H1 (cell line): ENCODE measurements around the gene CD300LF. TPM values are rescaled to one million over a fixed set of nuclear protein-coding genes. Genes with fewer than 3 reads are reported as not detected.

ENCODE experiments used
- CTCF ChIA-PET: fragments of 300-600 bp; sonication (Branson Sonifier 250); formaldehyde crosslinking; loops from one replicate; lab custom pipeline; 2021; ENCODE audit not compliant: partially characterized antibody; lab: Charles Lee
- POLR2A ChIA-PET: fragments of 300-600 bp; sonication (Branson Sonifier 250); formaldehyde crosslinking; loops from one replicate; lab custom pipeline; 2021; ENCODE audit warnings: inconsistent platforms; ENCODE audit not compliant: partially characterized antibody; lab: Charles Lee
- DNase-seq, 2 experiments: peaks; one replicate each; pipeline versions ENCODE4 v3.0.0 to v3.0.0-alpha.2; 2010 to 2022; ENCODE audit warnings: low spot score in 2 of 2, low read depth in 1 of 2, mixed read lengths in 1 of 2
- FAIRE-seq: peaks from 2 replicates; lab custom pipeline; 2011; peaks lifted over from hg19 to GRCh38; lab: Jason Lieb, UNC
- H2AFZ ChIP-seq: 2 replicates; pipeline ENCODE4 v1.8.1; 2012; ENCODE audit warnings: low read length, inconsistent platforms
- H2AK5ac ChIP-seq: 2 replicates; pipeline ENCODE4 v1.6.1; 2013; ENCODE audit warnings: low read depth, low read length
- H2BK120ac ChIP-seq: replicated peaks from 2 replicates; pipeline ENCODE3; 2013; ENCODE audit warnings: low read depth, low read length, inconsistent platforms
- H2BK12ac ChIP-seq: 2 replicates; pipeline ENCODE4 v1.6.1; 2013; ENCODE audit warnings: low read depth, low read length
- H2BK15ac ChIP-seq: 2 replicates; pipeline ENCODE4 v1.6.1; 2013; ENCODE audit warnings: low read length
- H2BK20ac ChIP-seq: 2 replicates; pipeline ENCODE4 v1.6.1; 2013; ENCODE audit warnings: low read length
- H2BK5ac ChIP-seq: 2 replicates; pipeline ENCODE4 v1.6.1; 2013; ENCODE audit warnings: low read depth, low read length
- H3K14ac ChIP-seq: 2 replicates; pipeline ENCODE4 v1.6.1; 2013; ENCODE audit warnings: inconsistent platforms; ENCODE audit not compliant: insufficient read length
- H3K18ac ChIP-seq: 2 replicates; pipeline ENCODE4 v1.6.1; 2013; ENCODE audit warnings: low read length; ENCODE audit errors: extremely low read depth
- H3K23ac ChIP-seq: 2 replicates; pipeline ENCODE4 v1.6.1; 2013; ENCODE audit warnings: inconsistent platforms; ENCODE audit not compliant: insufficient read length
- H3K23me2 ChIP-seq: 2 replicates; pipeline ENCODE4 v1.6.1; 2013; ENCODE audit warnings: low read depth, low read length
- H3K27ac ChIP-seq: 2 replicates; pipeline ENCODE4 v1.6.1; 2011; ENCODE audit warnings: low read depth, low read length, inconsistent platforms
- H3K27me3 ChIP-seq, 4 experiments: replicated peaks in 1 of 4; 1 replicate in 1 of 4; 2 replicates in 3 of 4; pipeline versions ENCODE4 v1.6.1 to v1.8.1; 2011 to 2013; ENCODE audit warnings: low read length in 3 of 4, mild to moderate bottlenecking in 3 of 4, inconsistent platforms in 2 of 4, mixed read lengths in 2 of 4, moderate library complexity in 1 of 4; ENCODE audit not compliant: control insufficient read depth in 3 of 4, insufficient read depth in 3 of 4; ENCODE audit errors: extremely low read depth in 1 of 4
- H3K36me3 ChIP-seq, 4 experiments: 2 replicates each; pipeline versions ENCODE4 v1.6.1 to v1.8.1; 2011 to 2013; ENCODE audit warnings: mild to moderate bottlenecking in 4 of 4, low read length in 3 of 4, moderate library complexity in 2 of 4, control low read depth in 1 of 4, inconsistent platforms in 1 of 4; ENCODE audit not compliant: insufficient read depth in 4 of 4, control insufficient read depth in 2 of 4
- H3K4ac ChIP-seq: replicated peaks from 2 replicates; pipeline ENCODE3; 2013; ENCODE audit warnings: low read length, low read depth, mixed read lengths, inconsistent platforms; ENCODE audit not compliant: insufficient read length
- H3K4me1 ChIP-seq, 4 experiments: replicated peaks in 1 of 4; 1 replicate in 1 of 4; 2 replicates in 3 of 4; pipeline versions ENCODE4 v1.6.1 to v1.8.1; 2011 to 2013; ENCODE audit warnings: low read length in 3 of 4, inconsistent platforms in 2 of 4, mixed read lengths in 1 of 4; ENCODE audit not compliant: insufficient read depth in 4 of 4, control insufficient read depth in 3 of 4
- H3K4me2 ChIP-seq, 2 experiments: 2 replicates each; pipeline versions ENCODE4 v1.6.1 to v1.8.1; 2011 to 2013; ENCODE audit warnings: low read depth in 2 of 2, low read length in 2 of 2, control low read depth in 1 of 2, inconsistent platforms in 1 of 2, mild to moderate bottlenecking in 1 of 2; ENCODE audit not compliant: insufficient read depth in 1 of 2
- H3K4me3 ChIP-seq, 4 experiments: fragments of 200-600, 300-600 bp in 1 of 4; sonication (generic), shearing (Covaris generic), sonication (Bioruptor Twin) in 1 of 4; 2 replicates each; pipeline versions ENCODE4 v1.5.1 to v1.8.1; 2011 to 2016; ENCODE audit warnings: low read length in 4 of 4, low read depth in 3 of 4, control low read depth in 2 of 4, inconsistent platforms in 2 of 4, mild to moderate bottlenecking in 2 of 4, mixed read lengths in 1 of 4, moderate library complexity in 1 of 4; ENCODE audit not compliant: insufficient read depth in 2 of 4; ENCODE audit errors: extremely low read depth in 1 of 4
- H3K56ac ChIP-seq: replicated peaks from 2 replicates; pipeline ENCODE3; 2013; ENCODE audit warnings: low read depth, mild to moderate bottlenecking, mixed read lengths, low read length, inconsistent platforms; ENCODE audit not compliant: insufficient read length
- H3K79me1 ChIP-seq: 2 replicates; pipeline ENCODE4 v1.6.1; 2013; ENCODE audit warnings: low read depth, low read length, control low read depth
- H3K79me2 ChIP-seq, 2 experiments: 2 replicates each; pipeline versions ENCODE4 v1.6.1 to v1.8.1; 2012 to 2013; ENCODE audit warnings: low read length in 2 of 2, mild to moderate bottlenecking in 2 of 2, inconsistent platforms in 1 of 2; ENCODE audit not compliant: insufficient read depth in 2 of 2, control insufficient read depth in 1 of 2
- H3K9ac ChIP-seq, 4 experiments: replicated peaks in 1 of 4; 1 replicate in 1 of 4; 2 replicates in 3 of 4; pipeline versions ENCODE4 v1.6.1 to v1.8.1; 2011 to 2013; ENCODE audit warnings: low read depth in 3 of 4, low read length in 3 of 4, control low read depth in 2 of 4, mild to moderate bottlenecking in 2 of 4, moderate library complexity in 2 of 4, inconsistent platforms in 1 of 4; ENCODE audit errors: extremely low read depth in 1 of 4
- H3K9me3 ChIP-seq, 2 experiments: 2 replicates each; pipeline versions ENCODE4 v1.6.1 to v1.8.1; 2012 to 2013; ENCODE audit warnings: mild to moderate bottlenecking in 2 of 2, moderate library complexity in 2 of 2, control low read depth in 1 of 2, inconsistent platforms in 1 of 2, low read depth in 1 of 2, low read length in 1 of 2, mixed read lengths in 1 of 2; ENCODE audit not compliant: insufficient read depth in 2 of 2
- H4K20me1 ChIP-seq, 2 experiments: replicated peaks in 1 of 2; 2 replicates each; pipeline versions ENCODE3 to v1.8.1; 2011 to 2013; ENCODE audit warnings: inconsistent platforms in 2 of 2, low read length in 2 of 2, mild to moderate bottlenecking in 1 of 2; ENCODE audit not compliant: insufficient read depth in 2 of 2, control insufficient read depth in 1 of 2
- H4K5ac ChIP-seq: 2 replicates; pipeline ENCODE4 v1.6.1; 2013; ENCODE audit warnings: low read length, low read depth, mixed read lengths, inconsistent platforms; ENCODE audit not compliant: insufficient read length
- H4K8ac ChIP-seq: 2 replicates; pipeline ENCODE4 v1.8.0; 2013; ENCODE audit warnings: mild to moderate bottlenecking, moderate library complexity, low read length, inconsistent platforms; ENCODE audit not compliant: insufficient read depth; ENCODE audit errors: extremely low read depth
- H4K91ac ChIP-seq: replicated peaks from 2 replicates; pipeline ENCODE3; 2013; ENCODE audit warnings: low read length, mixed read lengths, inconsistent platforms; ENCODE audit not compliant: insufficient read length
- TAF1 ChIP-seq: IDR thresholded peaks from 2 replicates; pipeline ENCODE4 v1.6.1; 2011; ENCODE audit warnings: mild to moderate bottlenecking, low read depth, low read length
- WGBS, 2 experiments: shearing (Covaris generic) in 1 of 2; methylation state at CpG; one replicate each; pipeline versions ENCODE4 v1.1.6 to v1.1.7; 2013 to 2015; ENCODE audit warnings: low lambda C conversion rate in 2 of 2, mixed read lengths in 2 of 2, inconsistent platforms in 1 of 2, low coverage in 1 of 2, missing lambda C conversion rate in 1 of 2; ENCODE audit not compliant: insufficient replicate concordance in 2 of 2, insufficient coverage in 1 of 2, insufficient read length in 1 of 2; ENCODE audit errors: extremely low coverage in 1 of 2, missing lambda C conversion rate in 1 of 2; 5-methylcytosine and 5-hydroxymethylcytosine counted together
- polyA plus RNA-seq, 7 experiments: library from polyadenylated mRNA; depleted of rRNA in 3 of 7; stranded (reverse) in 5 of 7; unstranded in 2 of 7; fragments of >200 nt in 5 of 7; fragments of 200-250 nt in 2 of 7; gene quantifications; 1 replicate in 5 of 7; 2 replicates in 1 of 7; 4 replicates in 1 of 7; pipeline versions ENCODE4 v1.2.1 to v1.2.3, GENCODE V29; 2011 to 2013; ENCODE audit warnings: missing spikeins in 2 of 7, mixed read lengths in 2 of 7
- total RNA-seq: library from RNA; stranded (reverse); fragmentation: NEBNext Ultra II Directional; extraction: Animal tissue kit (Norgen Biotek cat#: 25700); gene quantifications from 2 replicates; pipeline ENCODE4 v1.2.1, GENCODE V29; 2021

Gene CD300LF
- total and polyA plus RNA-seq, 2 of the 8 experiments (the other 6 are each of a cell fraction or from before 2014, with no cell fraction given) = not detected

DNA sequence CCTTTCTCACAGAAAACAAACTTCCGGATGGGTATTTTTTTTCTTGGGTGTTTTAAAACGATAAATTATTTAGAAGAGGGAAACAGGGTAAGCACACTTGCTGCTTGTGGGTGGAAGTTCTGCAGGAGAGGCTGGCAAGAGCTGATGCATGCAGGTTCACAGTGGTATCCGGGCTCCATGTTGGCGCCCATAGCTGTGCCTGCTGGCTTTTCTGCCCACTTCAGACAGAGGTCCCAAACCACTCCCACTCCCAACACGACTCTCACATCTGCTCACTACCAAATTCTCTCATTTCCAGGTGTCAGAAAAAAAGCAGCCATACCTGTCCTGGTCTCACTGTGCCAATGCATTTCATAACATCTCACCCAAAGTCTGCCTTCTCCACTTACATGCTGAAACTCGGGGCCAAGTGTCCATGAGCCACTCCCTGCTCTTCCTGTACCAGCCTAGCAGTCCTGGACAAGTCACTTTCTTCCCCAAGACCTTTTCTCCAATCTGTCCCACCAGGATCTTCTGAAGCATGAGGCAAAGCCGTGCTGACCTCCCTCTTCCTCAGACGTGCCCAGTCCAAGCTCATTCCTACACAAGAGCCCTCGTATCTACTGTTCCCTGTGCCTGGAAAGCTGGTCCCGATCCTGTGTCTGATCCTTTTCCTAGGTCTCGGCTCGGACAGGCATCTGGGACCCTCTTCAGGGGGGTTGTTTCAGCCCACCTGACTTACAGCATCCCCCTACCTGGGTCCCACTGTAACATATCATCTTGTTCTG is 1.5 kb downstream of the CD300LF start:
- CTCF ChIA-PET = interaction anchor here (0.8 to 1.6 kb wide), 2 partner anchors 24 to 54 kb away, joined by 3 to 4 read pairs; no protein-coding TSS in a partner anchor
- Histone ChIP-seq H3K4me2 (no peak overlapping the region), H3K9me3 (no peaks in the 10 kb centered on the region), H2BK120ac (no peak overlapping the region), H4K5ac (no peak overlapping the region), H4K8ac (no peak overlapping the region), H2BK15ac (no peak overlapping the region), H3K23me2 (no peaks in the 10 kb centered on the region), H3K18ac (no peak overlapping the region), H3K4ac (no peak overlapping the region), H3K9ac (no peak overlapping the region), H3K4me1 (no peaks in the 10 kb centered on the region), H3K4me3 (no peak overlapping the region), H3K79me2 (no peaks in the 10 kb centered on the region), H3K23ac (no peak overlapping the region), H2AK5ac (peak overlapping the region; percentile 82; the same call in 1 of the 2 replicates), H2BK20ac (no peak overlapping the region), H2BK12ac (no peak overlapping the region), H3K14ac (no peak overlapping the region), H2AFZ (no peak overlapping the region), H3K79me1 (no peaks in the 10 kb centered on the region), H3K27ac (no peak overlapping the region), H3K56ac (no peak overlapping the region), H4K91ac (no peak overlapping the region), H2BK5ac (no peak overlapping the region), H4K20me1 (no peaks in the 10 kb centered on the region), H3K27me3 (no peaks in the 10 kb centered on the region; a peak in 1 of 7 replicates), H3K36me3 (no peaks in the 10 kb centered on the region)
- DNase-seq (no peak), FAIRE-seq (no peak)
- WGBS, 2 experiments = 90% methylated on average over 12 of the region's 12 CpGs; no CpG with 5 or more reads in 1 of the 2 experiments
- POLR2A ChIA-PET = no interaction called here
- TF ChIP-seq TAF1 = no peak
